Psoas muscle (tissue), 8 donors: ENCODE results near the gene CACNB1. TPM values are rescaled to one million over a fixed set of nuclear protein-coding genes. Genes with fewer than 3 reads are reported as not detected.

ENCODE experiments used
- ATAC-seq, 4 donors: fragments of 200-7000 bp; cut with Tn5 transposase; one replicate each; pipeline ENCODE4 v1.9.1; 2020; ENCODE audit warnings: moderate library complexity in 3 of 4, mild to moderate bottlenecking in 2 of 4
- DNase-seq, 2 donors: peaks; one replicate each; pipeline ENCODE4 v3.0.0-alpha.2; 2020
- H3K27ac ChIP-seq: fragments of 200-600 bp; one replicate; pipeline ENCODE4 v1.8.0; 2022
- H3K27me3 ChIP-seq, 3 donors: fragments of 200-600 bp in 1 of 3; one replicate each; pipeline versions ENCODE4 v1.6.1 to v1.8.0; 2013 to 2022; ENCODE audit warnings: low read length in 2 of 3, mild to moderate bottlenecking in 2 of 3, moderate library complexity in 1 of 3; ENCODE audit not compliant: insufficient read depth in 3 of 3
- H3K36me3 ChIP-seq, 2 donors: fragments of 200-600 bp in 1 of 2; one replicate each; pipeline versions ENCODE4 v1.6.1 to v1.8.0; 2013 to 2022; ENCODE audit warnings: low read depth in 1 of 2, mild to moderate bottlenecking in 1 of 2, moderate library complexity in 1 of 2; ENCODE audit not compliant: insufficient read depth in 1 of 2
- H3K4me1 ChIP-seq: fragments of 200-600 bp; one replicate; pipeline ENCODE4 v1.8.0; 2022
- H3K4me3 ChIP-seq: fragments of 200-600 bp; one replicate; pipeline ENCODE4 v1.8.0; 2022; ENCODE audit warnings: mild to moderate bottlenecking
- H3K9me3 ChIP-seq: fragments of 200-600 bp; one replicate; pipeline ENCODE4 v1.8.0; 2022
- CTCF ChIP-seq: fragments of 200-600 bp; IDR thresholded peaks from one replicate; pipeline ENCODE4 v1.8.0; 2022; ENCODE audit warnings: antibody characterized with exemption
- WGBS, 3 donors: extraction: QIAGEN DNeasy Blood & Tissue Kit; methylation state at CpG; one replicate each; pipeline versions ENCODE4 v1.1.6 to v1.1.7; 2013; 5-methylcytosine and 5-hydroxymethylcytosine counted together
- intact Hi-C, 2 donors: fragments of 100-400 bp; cut with DNase I; formaldehyde crosslinking; loops; one replicate each; pipeline versions ENCODE4 v1.11.0 to v1.14.2; 2022
- polyA plus RNA-seq, 3 donors: library from polyadenylated mRNA; stranded (reverse); fragments of 200-250 nt; gene quantifications; one replicate each; pipeline ENCODE4 v1.2.3, GENCODE V29; 2013
- total RNA-seq, 4 donors: library from RNA; stranded (reverse); fragmentation: NEBNext Ultra II Directional in 2 of 4; extraction: Animal tissue kit (Norgen Biotek cat#: 25700) in 2 of 4; gene quantifications; one replicate each; pipeline versions ENCODE4 v1.2.1 to v1.2.4, GENCODE V29; 2021 to 2023
- donor health status: healthy with polysubstance abuse.
- donor health status: DM: no; HTN: no; CAD: no; lungs with moderate emphysema.
- donor health status: Bipolar disorder and iron deficiency.
- donor health status: healthy.
- donor health status: DM: yes; HTN: yes; CAD: no.
- donor health status: DM: no; HTN: no; CAD: no.
- donor health status: DM: no; HTN: no; CAD: no.
- donor health status: DM: yes; HTN: yes; CAD: no.

CACNB1 gene
- total and polyA plus RNA-seq, 7 donors: 88.2 to 274 (median 209) TPM

- Histone ChIP-seq H3K27ac (peak overlapping the region; percentile 19), H3K36me3 (peaks cover 3 to 86% of the 10 kb centered on the region in 2 donors), H3K4me3 (no peak overlapping the region), H3K4me1 (peaks cover 10% of the 10 kb centered on the region), H3K27me3 (no peaks in the 10 kb centered on the region), H3K9me3 (no peaks in the 10 kb centered on the region)
- DNase-seq (no peak), ATAC-seq (no peak)
- TF ChIP-seq CTCF: no peak
- intact Hi-C loops: no loop called here
- WGBS, 3 donors: 83 to 90% (median 86%) methylated on average over 9 of the region's 9 CpGs
Observed at GRCh38 chr17:39187152-39187830, 10.2 kb downstream of the CACNB1 start.

- DNase-seq: no peak
- H3K4me3 ChIP-seq: no peak overlapping the region
- H3K27ac ChIP-seq: no peak overlapping the region
- no peak for TF ChIP-seq CTCF
- no peak for ATAC-seq
- peaks cover 5% of the 10 kb centered on the region for H3K4me1 ChIP-seq
- intact Hi-C loops: no loop called here
- whole genome bisulfite sequencing, 3 donors: 75 to 88% (median 75%) methylated on average over 14 to 15 of the region's 15 CpGs
- peaks cover 3 to 92% of the 10 kb centered on the region in 2 donors for H3K36me3 ChIP-seq
- no peaks in the 10 kb centered on the region for H3K27me3 ChIP-seq
- H3K9me3 ChIP-seq: no peaks in the 10 kb centered on the region
Observed at GRCh38 chr17:39186481-39187002, 10.9 kb downstream of the CACNB1 start.

GRCh38 chr17:39183720-39184119 is 13.7 kb downstream of the CACNB1 start:
- Histone ChIP-seq H3K27me3 (no peaks in the 10 kb centered on the region), H3K4me1 (peaks cover 7% of the 10 kb centered on the region), H3K4me3 (no peak overlapping the region), H3K36me3 (peaks cover 3 to 100% of the 10 kb centered on the region in 2 donors), H3K27ac (no peak overlapping the region), H3K9me3 (no peaks in the 10 kb centered on the region)
- no peak for TF ChIP-seq CTCF
- intact Hi-C loops: no loop called here
- WGBS, 3 donors: 77 to 97% (median 86%) methylated on average over 9 to 10 of the region's 10 CpGs
- DNase-seq (no peak), ATAC-seq (no peak)

- TF ChIP-seq CTCF: no peak
- H3K36me3 ChIP-seq: peaks cover 3 to 100% of the 10 kb centered on the region in 2 donors
- ATAC-seq: no peak
Observed at GRCh38 chr17:39183045-39183444, 14.4 kb downstream of the CACNB1 start.

GRCh38 chr17:39181303-39181702 is 16.2 kb downstream of the CACNB1 start:
- intact Hi-C loops: no loop called here
- no peak overlapping the region for H3K27ac ChIP-seq
- 77 to 83% (median 81%) methylated on average over 5 of the region's 5 CpGs for WGBS, 3 donors
- ATAC-seq (no peak), DNase-seq (no peak)
- H3K27me3 ChIP-seq: no peaks in the 10 kb centered on the region
- peaks cover 6 to 100% of the 10 kb centered on the region in 2 donors for H3K36me3 ChIP-seq
- no peak overlapping the region for H3K4me3 ChIP-seq
- peaks cover 8% of the 10 kb centered on the region for H3K4me1 ChIP-seq
- TF ChIP-seq CTCF: no peak
- H3K9me3 ChIP-seq: no peaks in the 10 kb centered on the region

More at GRCh38 chr17:39183045-39183444, 14.4 kb downstream of the CACNB1 start:
- H3K27ac ChIP-seq: no peak overlapping the region
- 90 to 98% (median 95%) methylated on average over 5 of the region's 5 CpGs for WGBS, 3 donors
- H3K27me3 ChIP-seq: no peaks in the 10 kb centered on the region
- H3K4me1 ChIP-seq: peaks cover 3% of the 10 kb centered on the region
- no peaks in the 10 kb centered on the region for H3K9me3 ChIP-seq
- no peak for DNase-seq
- intact Hi-C loops: no loop called here
- no peak overlapping the region for H3K4me3 ChIP-seq
